ENCODE data around the gene IL17B. TPM values are rescaled to one million over a fixed set of nuclear protein-coding genes. Genes with fewer than 3 reads are reported as not detected.
A peak's percentile ranks its signal among the peaks of the same experiment; 100 is the strongest.
"Not testable (repeated sequence)": the region's sequence is repeated elsewhere in the genome, so short reads cannot be mapped to it uniquely, and the experiment has no call there.

The IL17B gene
- total and polyA plus RNA-seq, 7 donors: 0.82 to 9.6 (median 4.8) TPM; not detected in 2

GRCh38 chr5:149399775-149400174 is 20.7 kb upstream of the IL17B start:
- no peaks in the 10 kb centered on the region for H3K27me3 ChIP-seq
- no peak overlapping the region for H3K4me3 ChIP-seq
- TF ChIP-seq POLR2A (IDR thresholded peaks at IDR 0.05): no peak
- TF ChIP-seq POLR2AphosphoS5 (IDR thresholded peaks at IDR 0.05): no peak
- TF ChIP-seq EP300 (IDR thresholded peaks at IDR 0.05): no peak
- TF ChIP-seq CTCF (IDR thresholded peaks at IDR 0.05): no peak
- no peaks in the 10 kb centered on the region for H3K9me3 ChIP-seq
- H3K36me3 ChIP-seq: no peaks in the 10 kb centered on the region
- peak overlapping the region; percentile 65 to 98 (median 80) for H3K27ac ChIP-seq
- peak; percentile 34 for DNase-seq
- intact Hi-C loops (cut with DNase I): no loop called here
- peaks cover 0 to 39% (median 34%) of the 10 kb centered on the region in 4 donors for H3K4me1 ChIP-seq

DNA sequence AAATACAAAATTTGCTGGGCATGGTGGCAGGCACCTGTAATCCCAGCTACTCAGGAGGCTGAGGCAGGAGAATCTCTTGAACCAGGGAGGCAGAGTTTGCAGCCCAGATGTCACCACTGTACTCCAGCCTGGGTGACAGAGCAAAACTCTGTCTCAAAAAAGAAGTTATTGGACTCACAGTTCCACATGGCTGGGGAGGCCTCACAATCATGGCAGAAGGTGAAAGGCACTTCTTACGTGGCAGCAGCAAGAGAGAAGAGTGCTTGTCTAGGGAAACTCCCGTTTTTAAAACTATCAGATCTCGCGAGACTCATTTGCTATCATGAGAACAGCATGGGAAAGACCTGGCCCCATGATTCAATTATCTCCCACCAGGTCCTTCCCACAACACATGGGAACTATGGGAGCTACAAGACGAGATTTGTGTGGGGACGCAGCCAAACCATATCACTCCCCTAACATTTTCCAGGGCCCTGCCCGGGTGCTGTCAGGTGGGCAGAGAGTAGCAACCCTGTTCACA is 19.7 kb upstream of the IL17B start:
- H3K27ac ChIP-seq: peak overlapping the region in 3 of 4 donors; percentile 33 to 98 (median 83)
- H3K27me3 ChIP-seq; H3K36me3 ChIP-seq; intact Hi-C loops (cut with DNase I); H3K9me3 ChIP-seq; H3K4me3 ChIP-seq: not testable (repeated sequence)
- DNase-seq: peak; percentile 59
- WGBS, 2 donors: 77 to 89% methylated on average over 7 of the region's 7 CpGs
- H3K4me1 ChIP-seq: peaks cover 0 to 30% (median 25%) of the 10 kb centered on the region in 4 donors

GRCh38 chr5:149397530-149397929 is 18.4 kb upstream of the IL17B start:
- 84 to 88% methylated on average over 6 of the region's 6 CpGs for WGBS, 2 donors
- Histone ChIP-seq H3K4me3 (no peak overlapping the region), H3K9me3 (no peaks in the 10 kb centered on the region), H3K27me3 (no peaks in the 10 kb centered on the region), H3K27ac (peak overlapping the region in 2 of 4 donors; percentile 33 to 98), H3K4me1 (peaks cover 0 to 29% (median 26%) of the 10 kb centered on the region in 4 donors), H3K36me3 (no peaks in the 10 kb centered on the region)
- no peak for TF ChIP-seq EP300 (IDR thresholded peaks at IDR 0.05)
- TF ChIP-seq POLR2AphosphoS5 (IDR thresholded peaks at IDR 0.05): peak in 1 of 4 donors; percentile 57
- no peak for TF ChIP-seq POLR2A (IDR thresholded peaks at IDR 0.05)
- no peak for TF ChIP-seq CTCF (IDR thresholded peaks at IDR 0.05)
- intact Hi-C loops (cut with DNase I): no loop called here
- peak; percentile 82 for DNase-seq

DNA sequence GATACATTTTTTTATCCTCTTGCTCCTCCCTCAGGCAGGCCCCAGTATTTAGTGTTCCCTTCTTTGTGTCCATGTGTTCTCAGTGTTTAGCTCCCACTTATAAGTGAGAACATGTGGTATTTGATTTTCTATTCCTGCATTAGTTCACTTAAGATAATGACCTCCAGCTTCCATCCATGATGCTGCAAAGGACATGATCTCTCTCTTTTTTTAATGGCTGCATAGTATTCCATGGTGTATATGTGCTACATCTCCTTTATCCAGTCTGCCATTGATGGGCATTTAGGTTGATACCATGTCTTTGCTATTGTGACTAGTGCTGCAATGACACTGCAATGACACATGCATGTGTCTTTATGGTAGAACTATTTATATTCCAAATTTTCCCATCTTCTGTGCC is 15.9 kb upstream of the IL17B start:
- H3K36me3 ChIP-seq; intact Hi-C loops (cut with DNase I); H3K27ac ChIP-seq; H3K9me3 ChIP-seq; DNase-seq; H3K4me3 ChIP-seq; H3K27me3 ChIP-seq: not testable (repeated sequence)
- peaks cover 0 to 44% (median 36%) of the 10 kb centered on the region in 4 donors for H3K4me1 ChIP-seq

DNA sequence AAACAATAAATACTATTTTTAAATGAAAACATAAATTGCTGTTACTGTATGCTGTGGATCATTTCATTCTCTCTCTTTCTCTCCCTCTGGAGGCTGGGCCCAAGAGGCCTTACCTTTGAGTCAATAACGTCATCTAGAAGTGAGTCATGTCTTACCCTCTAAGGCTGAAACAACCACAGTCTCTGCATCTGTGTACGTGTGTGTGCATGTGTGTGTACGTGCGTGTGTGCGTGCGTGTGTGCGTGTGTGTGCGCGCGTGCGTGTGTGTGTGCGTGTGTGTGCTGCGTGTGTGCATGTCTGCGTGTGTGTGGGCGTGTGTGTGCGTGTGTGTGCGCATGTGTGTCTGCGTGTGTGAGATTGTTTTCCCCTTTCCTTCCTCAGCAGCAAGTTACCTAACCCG is 13.6 kb upstream of the IL17B start:
- intact Hi-C loops (cut with DNase I): no loop called here
- DNase-seq: peak; percentile 40
- WGBS, 2 donors: 92 to 94% methylated on average over 19 of the region's 19 CpGs

More for the DNA sequence above, 13.6 kb upstream of the IL17B start:
- Histone ChIP-seq H3K36me3 (no peaks in the 10 kb centered on the region), H3K4me3 (no peak overlapping the region), H3K4me1 (peaks cover 0 to 54% (median 46%) of the 10 kb centered on the region in 4 donors), H3K9me3 (no peaks in the 10 kb centered on the region), H3K27me3 (no peaks in the 10 kb centered on the region), H3K27ac (peak overlapping the region; percentile 42 to 99 (median 98))
- TF ChIP-seq EP300 (IDR thresholded peaks at IDR 0.05) (no peak), POLR2A (IDR thresholded peaks at IDR 0.05) (no peak), POLR2AphosphoS5 (IDR thresholded peaks at IDR 0.05) (no peak), CTCF (IDR thresholded peaks at IDR 0.05) (no peak)
